NB4 (cell line): ENCODE data around the gene FASTKD2.

Source experiments
- DNase-seq: peaks from one replicate; pipeline ENCODE4 v3.0.0; 2010; ENCODE audit warnings: low read depth
- H3K4me3 ChIP-seq: one replicate; pipeline ENCODE4 v1.5.1; 2011; ENCODE audit warnings: mild to moderate bottlenecking, low read depth, low read length, moderate library complexity
- MAX ChIP-seq: IDR thresholded peaks from 2 replicates; pipeline ENCODE4 v1.6.1; 2011; ENCODE audit warnings: low read depth, low read length
- MYC ChIP-seq: IDR thresholded peaks from 2 replicates; pipeline ENCODE4 v1.6.1; 2011; ENCODE audit warnings: low read depth, low read length
- POLR2A ChIP-seq: IDR thresholded peaks from 2 replicates; pipeline ENCODE4 v1.6.1; 2011; ENCODE audit warnings: mild to moderate bottlenecking; ENCODE audit not compliant: insufficient read length; ENCODE audit errors: extremely low read depth
- TF ChIP-seq, protein P1 (sequence below): IDR thresholded peaks from one replicate; pipeline ENCODE4 v1.5.1; 2012; ENCODE audit warnings: low read depth, low read length

Gene FASTKD2

DNA sequence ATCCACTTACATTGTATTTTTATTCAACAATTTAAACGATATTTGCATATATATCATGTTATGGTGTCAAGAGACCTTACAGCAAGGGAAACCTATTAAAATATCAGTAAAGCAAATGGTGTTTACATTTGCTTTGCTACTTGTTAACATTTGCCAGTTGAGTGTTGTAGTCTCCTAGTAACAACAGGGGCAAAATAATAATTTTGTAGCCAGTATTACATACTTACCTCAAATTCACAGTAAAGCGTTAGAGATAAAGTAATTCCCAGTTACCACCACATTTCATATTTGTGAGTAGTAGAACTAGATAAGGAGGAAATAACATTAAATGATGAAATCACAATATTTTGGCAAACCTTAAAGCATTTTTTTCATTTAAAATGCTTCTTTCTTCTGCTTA is 71.3 kb downstream of the FASTKD2 start:
- TF ChIP-seq, protein P1, sequence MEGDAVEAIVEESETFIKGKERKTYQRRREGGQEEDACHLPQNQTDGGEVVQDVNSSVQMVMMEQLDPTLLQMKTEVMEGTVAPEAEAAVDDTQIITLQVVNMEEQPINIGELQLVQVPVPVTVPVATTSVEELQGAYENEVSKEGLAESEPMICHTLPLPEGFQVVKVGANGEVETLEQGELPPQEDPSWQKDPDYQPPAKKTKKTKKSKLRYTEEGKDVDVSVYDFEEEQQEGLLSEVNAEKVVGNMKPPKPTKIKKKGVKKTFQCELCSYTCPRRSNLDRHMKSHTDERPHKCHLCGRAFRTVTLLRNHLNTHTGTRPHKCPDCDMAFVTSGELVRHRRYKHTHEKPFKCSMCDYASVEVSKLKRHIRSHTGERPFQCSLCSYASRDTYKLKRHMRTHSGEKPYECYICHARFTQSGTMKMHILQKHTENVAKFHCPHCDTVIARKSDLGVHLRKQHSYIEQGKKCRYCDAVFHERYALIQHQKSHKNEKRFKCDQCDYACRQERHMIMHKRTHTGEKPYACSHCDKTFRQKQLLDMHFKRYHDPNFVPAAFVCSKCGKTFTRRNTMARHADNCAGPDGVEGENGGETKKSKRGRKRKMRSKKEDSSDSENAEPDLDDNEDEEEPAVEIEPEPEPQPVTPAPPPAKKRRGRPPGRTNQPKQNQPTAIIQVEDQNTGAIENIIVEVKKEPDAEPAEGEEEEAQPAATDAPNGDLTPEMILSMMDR: no peak
- TF ChIP-seq POLR2A (no peak), MAX (no peak), MYC (no peak)
- H3K4me3 ChIP-seq: no peak overlapping the region
- no peak for DNase-seq

DNA sequence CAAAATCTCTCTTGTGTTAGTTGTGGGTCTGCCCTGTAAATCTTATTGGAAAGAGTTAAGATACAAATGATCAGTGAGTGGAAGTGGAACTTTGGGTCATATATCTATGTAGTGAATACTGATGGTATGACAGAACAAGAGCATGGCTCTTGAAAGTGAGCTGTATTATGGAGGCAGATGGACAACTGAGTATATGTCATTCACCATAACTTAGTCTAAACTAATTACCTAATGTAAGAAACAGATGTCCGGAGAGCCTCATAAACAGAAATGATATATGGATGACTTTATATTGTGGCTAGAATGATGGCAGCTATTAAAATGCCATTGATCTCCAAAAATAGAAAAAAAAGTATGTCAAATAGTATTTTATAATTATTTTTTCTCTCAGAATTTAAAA is 72.4 kb downstream of the FASTKD2 start:
- no peak for DNase-seq
- H3K4me3 ChIP-seq: no peak overlapping the region
- TF ChIP-seq MAX (no peak), MYC (no peak), POLR2A (no peak)
- TF ChIP-seq, protein P1: no peak

- DNase-seq: no peak
- no peak overlapping the region for H3K4me3 ChIP-seq
- TF ChIP-seq MYC (no peak), MAX (no peak)
Measured at GRCh38 chr2:206838690-206839089, 73.3 kb downstream of the FASTKD2 start.

DNA sequence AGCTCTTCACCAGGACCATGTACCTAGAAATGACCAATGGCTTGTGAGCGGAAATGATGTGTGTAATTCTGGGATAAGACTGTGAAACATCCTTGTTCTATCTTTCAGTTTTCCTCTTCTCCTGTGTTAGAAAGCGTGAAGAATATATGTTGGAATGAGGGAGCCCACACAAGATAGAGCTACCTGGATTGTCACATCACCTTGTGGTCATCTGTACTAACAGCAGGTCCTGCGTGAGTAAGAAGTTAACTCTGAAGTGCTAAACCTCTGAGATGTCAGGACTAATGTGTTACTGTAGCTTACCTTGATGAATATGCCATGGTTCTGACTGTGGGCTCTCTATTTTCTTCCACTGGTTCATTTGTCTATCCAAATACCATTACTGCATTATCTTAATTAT is 75.6 kb downstream of the FASTKD2 start:
- DNase-seq: no peak
- no peak for TF ChIP-seq MYC
- no peak for TF ChIP-seq MAX
- no peak for TF ChIP-seq POLR2A
- H3K4me3 ChIP-seq: no peak overlapping the region
